Measurements from ENCODE around the gene ABCC3. TPM values are rescaled to one million over a fixed set of nuclear protein-coding genes. Genes with fewer than 3 reads are reported as not detected.

ABCC3 gene
- total RNA-seq, 1 donor from 2014 or later, result 367 TPM

DNA sequence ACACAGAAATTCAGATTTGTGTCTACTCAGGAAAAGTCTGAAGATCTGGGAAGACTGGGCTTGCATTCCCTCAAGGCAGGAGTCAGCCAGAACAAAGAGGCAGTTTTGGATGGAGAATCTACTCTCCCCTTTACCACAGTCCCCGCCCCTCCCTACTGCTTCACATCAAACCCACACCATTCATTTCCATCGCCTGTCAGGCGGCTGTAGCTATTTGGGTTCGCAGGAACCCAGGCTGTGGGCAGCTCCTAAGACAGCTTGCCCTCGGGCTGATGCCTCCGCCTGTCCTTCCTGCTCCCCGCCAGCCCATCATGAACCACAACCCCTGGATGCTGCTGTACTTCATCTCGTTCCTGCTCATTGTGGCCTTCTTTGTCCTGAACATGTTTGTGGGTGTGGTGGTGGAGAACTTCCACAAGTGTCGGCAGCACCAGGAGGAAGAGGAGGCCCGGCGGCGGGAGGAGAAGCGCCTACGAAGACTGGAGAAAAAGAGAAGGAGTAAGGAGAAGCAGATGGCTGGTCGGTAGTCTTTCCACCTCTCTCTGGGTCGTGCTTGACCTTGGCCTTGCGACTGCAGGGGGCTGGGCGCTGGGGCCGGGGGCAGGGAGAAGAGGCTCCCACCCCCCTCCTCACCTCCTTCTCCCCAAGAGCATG is 27.0 kb upstream of the ABCC3 start:
- DNase-seq (ENCODE audit: low spot score), result no peak

DNA sequence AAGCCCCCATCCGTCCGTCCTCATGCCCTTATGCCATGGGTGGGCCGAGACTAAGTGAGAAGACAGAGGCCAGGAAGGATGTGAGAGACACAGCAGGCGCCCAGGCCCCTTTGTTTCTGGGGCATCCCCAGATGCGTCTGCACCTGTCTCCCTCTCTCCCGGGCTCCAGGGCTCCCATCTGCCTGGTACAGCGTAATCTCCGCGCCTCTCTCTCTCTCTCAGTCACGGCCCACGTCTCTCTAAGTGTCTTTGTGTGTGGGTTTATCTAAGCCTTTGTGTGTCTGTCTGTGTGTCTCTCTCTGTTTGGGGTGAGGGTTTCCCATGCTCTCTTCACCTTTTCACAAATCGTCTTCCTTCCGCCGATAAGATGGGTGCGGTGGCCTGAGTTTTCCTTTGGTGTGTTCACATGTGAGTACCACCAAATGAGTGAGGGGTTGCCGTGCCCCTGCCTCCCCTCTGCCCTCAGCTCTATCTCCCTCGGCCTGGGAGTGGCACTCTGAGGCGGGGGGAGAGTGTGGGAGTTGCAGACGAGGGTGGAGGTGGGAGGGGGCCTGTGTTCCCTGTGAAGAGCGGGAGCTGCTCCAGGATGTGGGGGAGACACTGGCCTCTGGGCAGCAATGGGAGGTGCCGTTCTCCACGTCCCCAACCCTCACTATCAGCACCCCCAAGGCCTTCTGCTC is 25.8 kb upstream of the ABCC3 start:
- no peak for DNase-seq (ENCODE audit: low spot score)

DNA sequence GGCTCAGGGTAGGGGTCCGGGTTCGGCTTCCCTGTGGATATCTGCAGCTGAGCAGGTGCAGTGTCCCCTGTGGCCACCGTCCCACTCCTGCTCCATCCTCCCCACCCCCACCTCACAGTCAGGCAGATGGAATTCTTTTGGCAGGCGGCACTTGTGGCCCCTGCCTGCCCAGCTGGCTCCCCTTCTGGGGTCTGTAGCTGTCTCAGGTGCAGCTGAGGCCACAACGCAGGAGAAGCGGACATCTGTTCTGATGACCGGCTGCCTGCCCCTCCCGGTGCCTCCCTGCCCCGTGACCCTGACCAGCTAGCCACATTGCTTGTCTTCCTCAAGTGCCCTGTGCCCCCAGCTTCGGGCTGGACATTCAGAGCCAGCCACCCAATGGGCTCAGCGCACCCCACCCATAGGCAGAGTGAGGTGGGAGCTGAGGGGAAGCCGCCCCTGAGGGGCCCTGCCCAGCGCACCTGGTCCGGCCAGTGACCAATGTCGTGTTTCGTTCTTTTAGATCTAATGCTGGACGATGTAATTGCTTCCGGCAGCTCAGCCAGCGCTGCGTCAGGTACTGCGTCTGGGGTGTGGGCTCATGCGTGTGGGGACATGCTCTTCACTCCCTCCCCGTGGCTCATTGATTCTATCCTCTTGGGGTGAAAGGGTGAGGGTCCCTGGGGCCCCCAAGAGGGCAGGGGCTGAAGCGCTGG is 25.2 kb upstream of the ABCC3 start:
- DNase-seq (ENCODE audit: low spot score), result no peak

DNA sequence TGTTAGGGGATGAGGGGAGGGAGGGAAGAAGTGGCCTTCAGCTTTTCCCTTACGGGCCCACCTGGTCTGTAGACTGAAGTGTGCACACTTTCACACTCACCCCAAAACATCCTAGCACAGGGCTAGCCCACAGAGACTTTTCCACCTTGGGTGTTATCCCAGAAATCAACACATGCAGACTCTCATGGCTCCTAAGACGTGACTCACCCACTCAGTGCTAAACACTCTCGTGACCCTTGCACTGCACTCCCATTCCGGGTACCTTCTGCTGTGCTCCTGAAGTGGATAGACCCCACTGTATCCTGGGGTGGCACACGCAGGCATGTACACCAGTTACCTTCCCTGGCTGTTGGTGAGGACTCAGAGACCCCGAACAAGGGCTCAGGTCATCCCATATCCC is 23.0 kb upstream of the ABCC3 start:
- DNase-seq (ENCODE audit: low spot score), result no peak

DNA sequence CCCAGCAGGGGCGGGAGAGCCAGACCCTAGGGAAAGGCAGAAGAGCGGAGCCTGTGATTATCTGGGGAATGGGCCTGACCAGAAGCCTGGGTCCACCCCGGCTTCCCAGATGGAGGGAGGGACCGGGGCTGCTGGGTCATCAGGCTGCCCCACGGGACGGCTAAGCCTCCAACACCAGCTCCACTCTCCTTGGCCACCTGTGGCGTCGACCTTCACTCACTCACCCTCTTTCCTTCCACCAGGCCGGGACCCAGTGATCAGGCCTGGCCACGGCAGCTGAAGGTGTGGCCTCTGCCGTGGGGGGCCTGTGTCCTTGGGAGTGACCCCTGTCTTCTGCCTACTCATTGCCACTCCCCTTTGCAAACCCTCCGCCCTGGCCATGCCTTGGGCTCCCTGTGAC is 22.4 kb upstream of the ABCC3 start:
- no peak for DNase-seq (ENCODE audit: low spot score)

DNA sequence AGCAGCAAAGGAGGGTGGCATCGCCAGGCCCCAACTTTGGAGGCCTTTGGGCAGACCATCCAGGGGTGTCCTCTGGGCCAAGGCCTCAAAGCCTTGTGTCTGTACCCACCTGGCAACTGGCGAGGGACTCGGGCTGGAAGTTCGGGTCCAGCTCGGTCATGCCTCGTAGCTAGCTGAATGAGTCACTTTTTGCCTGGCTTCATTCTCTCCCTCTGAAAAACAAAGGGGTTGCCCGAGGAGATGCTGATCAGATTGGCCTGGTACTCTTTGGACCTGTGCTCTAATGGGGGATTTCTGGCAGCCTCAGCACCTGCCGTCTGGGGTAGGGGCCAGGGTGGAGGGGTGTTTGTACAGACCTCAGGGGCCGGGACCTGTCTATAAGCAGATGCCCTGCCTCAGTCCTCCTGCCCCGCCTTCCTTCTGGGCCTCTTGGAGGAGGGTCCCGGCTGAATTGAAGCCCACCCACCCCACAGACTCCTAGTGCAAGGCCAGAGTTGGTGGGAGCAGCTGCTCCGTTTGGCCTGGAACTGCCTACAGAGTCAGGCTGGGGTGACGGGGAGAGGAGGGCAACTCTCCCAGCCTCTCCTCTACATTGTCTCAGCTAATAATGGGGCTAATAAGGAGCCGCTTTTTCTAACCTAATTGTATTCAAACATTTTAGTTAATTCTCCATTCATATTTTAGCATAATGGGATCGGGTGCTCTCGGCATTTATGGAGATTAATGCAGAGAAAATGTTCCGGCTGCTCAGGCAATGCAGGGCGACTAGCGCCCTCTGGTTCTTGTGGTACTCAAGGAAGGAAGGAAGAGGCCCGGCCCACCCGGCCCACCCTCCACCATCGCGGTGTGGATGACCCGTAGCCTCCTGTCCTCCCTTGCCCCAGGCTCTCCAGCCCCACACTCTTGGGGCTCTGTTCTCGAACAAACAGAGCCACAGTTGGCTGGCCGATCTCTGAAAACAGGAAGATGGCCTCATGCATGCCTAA is 21.4 kb upstream of the ABCC3 start:
- DNase-seq (ENCODE audit: low spot score), result no peak

DNA sequence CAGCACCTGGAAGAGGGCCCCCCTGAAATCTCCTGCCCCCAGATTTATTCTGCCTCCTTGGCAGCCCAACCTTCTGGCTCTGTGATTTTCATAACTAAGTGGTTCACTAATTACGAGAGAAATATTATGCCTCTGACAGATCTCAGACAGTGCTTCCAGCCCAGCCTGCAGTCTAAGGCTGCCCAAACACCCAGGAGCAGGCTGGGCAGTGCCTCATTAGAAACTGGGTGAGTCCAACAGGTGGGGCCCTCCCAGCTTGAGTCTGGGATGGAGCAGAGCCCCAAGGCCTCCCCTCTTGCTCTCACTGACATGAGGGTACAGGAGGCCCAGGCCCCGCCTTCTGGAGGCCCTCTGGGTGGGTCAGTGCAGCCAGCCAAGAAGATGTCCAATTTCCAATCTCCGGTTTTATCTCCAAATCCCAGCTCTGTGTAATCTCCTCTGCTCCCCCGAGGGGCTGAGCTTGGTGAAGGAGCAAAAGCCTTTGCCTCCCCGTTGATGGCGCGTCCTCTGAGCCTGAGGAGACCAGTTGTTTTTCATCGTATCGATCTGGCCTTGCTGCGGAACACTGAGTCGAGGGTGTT is 20.1 kb upstream of the ABCC3 start:
- DNase-seq (ENCODE audit: low spot score), result no peak

DNA sequence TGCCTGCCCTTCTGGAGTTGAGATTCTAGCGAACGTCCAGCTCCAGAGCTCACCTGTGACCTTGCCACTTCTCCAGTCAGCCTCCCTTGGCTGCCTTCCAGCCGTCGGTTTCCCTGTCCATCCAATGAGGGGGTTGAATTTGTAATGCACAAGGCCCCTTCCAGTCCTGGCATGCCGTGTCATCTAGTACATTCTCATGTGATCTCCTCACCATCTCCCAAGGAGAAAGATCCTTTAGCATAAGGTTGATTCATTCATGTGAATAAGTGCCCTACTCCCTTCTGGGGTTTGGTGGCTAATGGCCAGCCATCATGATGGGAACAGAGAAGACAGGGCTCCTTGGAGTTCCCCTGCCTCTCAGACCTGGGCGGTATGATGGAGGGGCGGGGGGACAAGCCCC is 18.9 kb upstream of the ABCC3 start:
- no peak for DNase-seq (ENCODE audit: low spot score)

DNA sequence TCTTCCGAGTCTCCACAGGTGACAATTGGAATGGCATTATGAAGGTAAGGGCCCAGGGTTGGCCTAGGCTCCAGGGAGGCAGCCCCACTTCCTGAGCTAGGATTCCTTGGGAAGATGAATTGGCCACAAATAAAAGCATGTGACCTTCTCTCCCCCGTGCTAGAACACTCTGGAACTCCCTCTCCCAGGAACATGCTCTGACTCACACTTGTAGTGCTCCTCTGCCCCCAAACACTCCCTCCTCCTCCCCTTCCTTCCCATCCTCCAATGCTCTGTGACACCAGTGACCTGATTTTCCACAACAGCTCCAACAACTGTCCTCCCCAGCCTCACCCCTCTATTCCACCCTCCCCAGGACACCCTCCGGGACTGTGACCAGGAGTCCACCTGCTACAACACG is 16.4 kb upstream of the ABCC3 start:
- DNase-seq (ENCODE audit: low spot score), result no peak

DNA sequence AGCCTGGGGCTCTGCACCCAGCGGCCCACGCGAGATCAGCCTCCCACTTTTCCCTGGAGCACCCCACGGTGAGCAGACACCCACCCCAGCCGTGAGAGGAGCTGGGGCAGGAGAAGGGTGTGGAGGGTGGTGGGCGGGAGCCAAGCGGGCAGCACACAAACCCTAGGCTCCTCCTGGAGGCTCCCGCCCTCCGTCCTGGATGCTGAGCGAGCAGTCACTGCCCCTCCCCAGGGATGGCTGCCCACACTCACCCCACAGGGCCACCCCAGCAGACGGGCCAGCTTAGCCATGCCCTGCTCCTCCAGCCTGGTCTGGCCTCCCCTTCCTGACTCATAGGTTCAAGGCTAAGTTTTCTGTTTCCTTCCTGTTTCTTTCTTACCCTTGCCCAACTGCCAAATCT is 15.7 kb upstream of the ABCC3 start:
- no peak for DNase-seq (ENCODE audit: low spot score)

DNA sequence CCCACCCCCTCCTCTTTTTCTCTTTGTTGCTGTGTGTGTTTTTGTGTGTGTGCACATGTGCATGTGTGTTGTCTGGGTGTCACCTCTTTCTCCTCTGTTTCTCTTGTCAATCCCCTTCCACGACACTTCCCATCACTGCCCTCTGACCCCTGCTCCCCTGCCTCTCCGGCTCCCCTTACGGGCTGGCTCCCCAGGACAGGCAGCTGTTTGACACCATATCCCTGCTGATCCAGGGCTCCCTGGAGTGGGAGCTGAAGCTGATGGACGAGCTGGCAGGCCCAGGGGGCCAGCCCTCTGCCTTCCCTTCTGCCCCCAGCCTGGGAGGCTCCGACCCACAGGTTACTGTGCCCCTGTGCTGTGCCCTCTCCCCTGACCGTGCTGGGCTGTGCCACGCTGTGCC is 15.2 kb upstream of the ABCC3 start:
- DNase-seq (ENCODE audit: low spot score), result no peak

DNA sequence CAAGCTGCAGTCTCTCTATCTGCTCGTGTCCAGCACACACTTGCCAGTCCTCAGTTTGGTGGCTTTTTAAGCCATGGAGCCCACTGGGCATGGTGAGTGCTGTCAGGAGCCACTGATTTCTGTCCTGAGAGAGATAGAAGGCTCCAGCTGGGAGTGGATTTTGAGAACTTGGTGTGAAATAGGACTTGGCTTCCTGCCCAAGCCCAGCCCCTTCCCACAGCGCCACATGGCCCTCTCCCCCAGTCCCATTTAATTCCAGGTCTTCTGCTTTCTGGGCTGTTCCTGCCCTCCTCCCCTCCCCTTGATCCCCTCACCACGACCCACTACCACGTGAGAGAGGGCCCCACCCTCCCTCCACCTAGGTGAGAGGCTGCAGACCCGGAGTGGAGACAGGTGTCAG is 14.4 kb upstream of the ABCC3 start:
- DNase-seq (ENCODE audit: low spot score), result no peak

DNA sequence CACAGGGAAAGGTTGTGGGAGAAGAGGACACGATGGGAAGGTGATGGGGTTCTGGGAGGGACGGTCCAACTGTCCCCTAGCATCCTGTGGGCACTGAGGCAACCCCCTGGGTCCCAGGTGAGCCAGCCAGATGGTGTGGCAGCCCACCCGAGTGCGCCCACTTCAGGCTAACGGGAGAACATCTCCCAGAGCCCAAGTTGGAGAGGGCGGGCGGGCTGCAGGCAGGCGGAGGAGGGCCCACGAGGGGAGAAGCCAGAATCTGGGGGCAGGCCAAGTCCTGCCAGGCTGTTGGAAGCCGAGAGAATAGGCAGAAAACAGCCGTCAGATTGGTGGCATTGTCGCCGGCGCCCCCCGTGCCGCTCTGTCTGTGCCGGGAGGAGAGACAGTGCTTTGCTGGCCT is 13.8 kb upstream of the ABCC3 start:
- DNase-seq (ENCODE audit: low spot score), result no peak

DNA sequence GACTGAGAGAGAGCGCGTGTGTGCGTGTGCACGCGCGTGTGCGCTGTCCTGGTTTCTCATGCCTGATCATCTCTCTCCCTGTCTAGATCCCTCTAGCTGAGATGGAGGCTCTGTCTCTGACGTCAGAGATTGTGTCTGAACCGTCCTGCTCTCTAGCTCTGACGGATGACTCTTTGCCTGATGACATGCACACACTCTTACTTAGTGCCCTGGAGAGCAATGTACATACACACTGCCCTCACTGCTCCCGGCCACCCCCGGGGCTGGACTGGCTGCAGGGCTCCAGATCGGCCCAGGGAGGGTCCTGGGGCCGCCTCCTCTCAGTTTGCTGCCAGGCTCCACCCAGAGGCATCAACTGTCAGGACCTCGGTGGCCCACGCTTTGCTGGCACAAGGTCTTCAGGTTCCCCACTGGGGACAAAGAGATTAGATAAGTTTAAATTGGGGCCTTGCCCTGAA is 13.1 kb upstream of the ABCC3 start:
- no peak for DNase-seq (ENCODE audit: low spot score)

DNA sequence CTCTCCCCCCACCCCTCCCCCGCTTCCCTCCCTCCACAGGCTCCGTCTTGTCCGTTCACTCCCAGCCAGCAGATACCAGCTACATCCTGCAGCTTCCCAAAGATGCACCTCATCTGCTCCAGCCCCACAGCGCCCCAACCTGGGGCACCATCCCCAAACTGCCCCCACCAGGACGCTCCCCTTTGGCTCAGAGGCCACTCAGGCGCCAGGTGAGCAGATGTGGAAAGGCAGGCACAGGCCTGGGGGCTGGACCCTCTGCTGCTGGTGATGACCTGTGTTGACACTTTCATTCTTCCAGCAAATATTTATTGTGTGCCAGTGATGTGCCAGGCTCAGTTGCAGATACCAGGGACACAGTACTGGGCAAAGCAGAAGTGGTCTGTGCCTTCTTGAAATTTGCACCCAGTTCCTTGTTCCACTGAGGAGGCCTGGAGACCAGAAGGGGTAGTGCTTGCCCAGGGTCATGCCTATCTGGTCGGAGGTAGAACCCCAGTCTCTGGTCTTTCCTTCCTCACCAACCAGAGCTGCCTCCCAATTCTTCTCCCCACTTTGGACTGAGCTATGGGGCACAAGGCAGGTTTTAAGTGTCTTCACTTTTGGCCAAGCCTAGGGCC is 10.3 kb upstream of the ABCC3 start:
- DNase-seq (ENCODE audit: low spot score), result no peak

DNA sequence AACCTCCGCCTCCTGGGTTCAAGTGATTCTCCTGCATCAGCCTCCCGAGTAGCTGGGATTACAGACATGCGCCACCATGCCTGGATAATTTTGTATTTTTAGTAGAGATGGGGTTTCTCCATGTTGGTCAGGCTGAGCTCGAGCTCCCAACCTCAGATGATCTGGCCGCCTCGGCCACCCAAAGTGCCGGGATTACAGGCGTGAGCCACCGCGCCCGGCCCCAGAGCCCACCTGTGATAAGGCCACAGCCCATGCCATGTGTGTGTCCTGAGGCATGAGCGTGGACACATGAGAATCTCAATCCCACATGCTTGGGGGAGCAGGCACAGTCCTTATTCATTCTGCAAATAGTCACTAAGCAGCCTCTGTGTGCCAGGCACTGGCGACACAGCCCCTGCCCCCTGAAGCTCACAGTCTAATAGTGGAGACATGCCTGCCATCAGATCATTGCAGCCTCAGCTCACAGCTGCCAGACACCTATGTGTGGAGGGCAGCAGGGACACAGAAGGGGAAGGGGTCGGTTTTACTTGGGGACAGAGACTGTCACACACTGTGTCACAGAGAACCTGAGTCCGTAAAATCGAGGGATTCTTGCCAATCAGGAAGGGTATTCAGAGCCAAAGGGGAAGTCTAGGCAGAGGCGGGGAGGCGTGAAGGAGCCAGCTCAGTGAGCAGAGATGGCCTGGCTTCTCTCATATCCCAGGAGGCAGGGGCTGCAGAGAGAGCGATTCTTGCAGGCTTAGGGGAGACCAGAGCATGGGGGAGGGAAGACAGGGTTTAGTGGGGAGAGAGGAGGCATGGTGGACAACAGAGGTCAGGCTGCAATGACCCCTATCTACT is 9.4 kb upstream of the ABCC3 start:
- DNase-seq (ENCODE audit: low spot score), result no peak

DNA sequence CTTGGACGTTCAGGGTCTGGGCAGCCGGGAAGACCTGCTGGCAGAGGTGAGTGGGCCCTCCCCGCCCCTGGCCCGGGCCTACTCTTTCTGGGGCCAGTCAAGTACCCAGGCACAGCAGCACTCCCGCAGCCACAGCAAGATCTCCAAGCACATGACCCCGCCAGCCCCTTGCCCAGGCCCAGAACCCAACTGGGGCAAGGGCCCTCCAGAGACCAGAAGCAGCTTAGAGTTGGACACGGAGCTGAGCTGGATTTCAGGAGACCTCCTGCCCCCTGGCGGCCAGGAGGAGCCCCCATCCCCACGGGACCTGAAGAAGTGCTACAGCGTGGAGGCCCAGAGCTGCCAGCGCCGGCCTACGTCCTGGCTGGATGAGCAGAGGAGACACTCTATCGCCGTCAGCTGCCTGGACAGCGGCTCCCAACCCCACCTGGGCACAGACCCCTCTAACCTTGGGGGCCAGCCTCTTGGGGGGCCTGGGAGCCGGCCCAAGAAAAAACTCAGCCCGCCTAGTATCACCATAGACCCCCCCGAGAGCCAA is 8.6 kb upstream of the ABCC3 start:
- peak; percentile 60 for DNase-seq (ENCODE audit: low spot score)

DNA sequence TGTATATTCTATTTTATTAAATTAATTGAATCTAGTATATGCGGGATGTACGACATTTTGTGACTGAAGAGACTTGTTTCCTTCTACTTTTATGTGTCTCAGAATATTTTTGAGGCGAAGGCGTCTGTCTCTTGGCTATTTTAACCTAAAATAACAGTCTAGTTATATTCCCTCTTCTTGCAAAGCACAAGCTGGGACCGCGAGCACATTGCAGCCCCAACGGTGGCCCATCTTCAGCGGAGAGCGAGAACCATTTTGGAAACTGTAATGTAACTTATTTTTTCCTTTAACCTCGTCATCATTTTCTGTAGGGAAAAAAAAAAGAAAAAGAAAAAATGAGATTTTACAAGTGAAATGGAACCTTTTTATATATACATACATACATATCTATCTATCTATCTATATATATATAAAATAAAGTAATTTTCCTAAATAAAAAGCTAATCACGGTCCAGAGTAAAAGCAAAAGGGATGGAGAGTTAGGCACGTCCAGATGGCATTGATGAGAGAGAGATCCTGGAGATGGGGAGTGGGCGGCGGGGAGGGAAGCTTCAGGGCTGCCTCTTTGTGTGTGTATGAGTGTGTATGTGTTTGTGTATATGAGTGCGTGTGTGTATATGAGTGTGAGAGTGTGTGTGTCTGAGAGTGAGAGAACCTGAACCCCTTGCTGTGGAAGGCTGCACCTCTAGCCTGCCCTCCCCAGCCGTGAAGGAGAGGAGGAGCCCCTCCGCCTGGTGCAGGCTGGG is 7.5 kb upstream of the ABCC3 start:
- no peak for DNase-seq (ENCODE audit: low spot score)
